ENCODE results near the gene ZHX3.

DNA sequence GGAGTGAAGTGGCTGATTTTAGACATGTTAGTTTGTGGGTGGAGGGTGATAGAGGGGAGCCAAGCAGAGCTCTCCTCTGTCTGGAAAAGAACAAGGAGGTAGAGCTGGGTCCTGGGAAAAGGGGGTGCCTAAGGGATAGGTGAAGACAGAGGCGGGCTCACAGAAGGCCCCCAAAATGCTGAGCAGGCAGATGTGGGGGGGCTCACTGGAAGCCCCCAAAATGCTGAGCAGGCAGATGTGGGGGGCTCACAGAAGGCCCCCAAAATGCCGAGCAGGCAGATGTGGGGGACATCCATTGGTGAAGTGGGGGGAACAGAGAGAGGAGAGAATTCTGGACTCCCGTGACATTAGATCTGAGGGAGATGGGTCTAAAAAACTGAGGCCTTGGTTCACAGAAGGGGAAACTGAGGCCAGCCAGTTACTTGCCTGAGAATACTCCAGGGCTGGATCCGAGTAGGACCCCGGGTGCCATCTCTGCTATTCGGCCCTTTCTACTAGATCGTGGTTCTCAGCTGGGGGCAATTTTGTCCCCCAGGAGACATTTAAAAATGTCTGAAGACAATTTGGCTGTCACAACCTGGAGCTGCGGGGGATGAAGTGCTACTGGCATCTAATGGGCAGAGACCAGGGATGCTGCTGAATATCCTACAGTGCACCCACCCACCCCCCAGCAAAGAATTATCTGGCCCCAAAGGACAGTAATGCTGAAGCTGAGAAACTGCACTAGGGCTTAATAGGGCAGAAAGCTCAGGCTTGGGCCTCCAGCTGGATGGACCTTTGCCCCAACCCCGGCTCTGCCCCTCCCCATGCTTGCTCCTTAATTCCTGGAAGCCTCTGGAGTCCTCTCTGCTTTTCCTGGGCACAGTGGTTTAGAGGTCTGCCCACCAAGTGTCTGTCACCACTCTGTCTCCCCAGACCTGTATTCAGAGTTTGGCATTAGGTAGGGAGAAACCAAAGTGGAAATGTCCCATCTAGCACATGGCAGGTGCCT is 25.2 kb upstream of the ZHX3 start:
- TF ChIP-seq CTCF (IDR thresholded peaks at IDR 0.05; ENCODE audit: low read depth, low read length, poor library complexity, severe bottlenecking), result no peak
- no peak for TF ChIP-seq EZH2phosphoT487 (IDR thresholded peaks at IDR 0.05; ENCODE audit: borderline replicate concordance, low read length)

All from DOHH2 (cell line).